Right lobe of liver (tissue), 4 donors: Measurements from ENCODE around the gene TTC28.

Experiments
- CTCF ChIP-seq, 4 donors: fragments of 200-600 bp in 3 of 4; fragments of 450-650 bp in 1 of 4; IDR thresholded peaks; one replicate each; pipeline versions ENCODE4 v1.5.1 to v1.8.0; 2016 to 2022; ENCODE audit warnings: antibody characterized with exemption in 4 of 4, mild to moderate bottlenecking in 2 of 4
- POLR2A ChIP-seq: fragments of 450-650 bp; IDR thresholded peaks from one replicate; pipeline ENCODE4 v1.6.1; 2017; ENCODE audit warnings: antibody characterized with exemption, mild to moderate bottlenecking
- donor health status: DM: no; HTN: no; CAD: no.
- donor health status: DM: no; HTN: no; CAD: no.
- donor health status: DM: no; HTN: yes; CAD: no.

- no peak for TF ChIP-seq POLR2A
- no peak for TF ChIP-seq CTCF (IDR thresholded peaks at IDR 0.05)
These were observed 40.3 kb downstream of the TTC28 start for GRCh38 chr22:28639321-28639720.
